K562 (cell line): ENCODE measurements around the gene BCL2L12. TPM values are rescaled to one million over a fixed set of nuclear protein-coding genes. Genes with fewer than 3 reads are reported as not detected.

ENCODE experiments used
- ASH1L ChIP-seq: fragments of 450-650 bp; IDR thresholded peaks from 2 replicates; pipeline ENCODE4 v1.6.1; 2018; ENCODE audit warnings: borderline replicate concordance, mild to moderate bottlenecking, low read depth; ENCODE audit not compliant: partially characterized antibody
- ELF1 ChIP-seq: fragments of 200-800 bp; sonication (Bioruptor generic); IDR thresholded peaks from 2 replicates; pipeline ENCODE4 v1.6.1; 2016; ENCODE audit warnings: missing genetic modification characterization, missing compliant biosample characterization
- FUS ChIP-seq: fragments of 200-400 bp; formaldehyde crosslinking; optimal IDR thresholded peaks from 2 replicates; pipeline ENCODE3; 2017; ENCODE audit warnings: low read depth, low read length
- MEF2A ChIP-seq: IDR thresholded peaks from 2 replicates; pipeline ENCODE4 v1.6.1; 2011; ENCODE audit warnings: low read depth, mild to moderate bottlenecking, low read length, moderate library complexity; ENCODE audit not compliant: control insufficient read depth
- POLR2AphosphoS5 ChIP-seq: IDR thresholded peaks from 2 replicates; pipeline ENCODE4 v1.6.1; 2011; ENCODE audit warnings: mild to moderate bottlenecking, low read depth, low read length, moderate library complexity; ENCODE audit not compliant: control insufficient read depth, insufficient read depth
- SMAD3 ChIP-seq: fragments of 450-650 bp; formaldehyde crosslinking; conservative IDR thresholded peaks from 2 replicates; pipeline ENCODE4 v1.4.0; 2020; ENCODE audit warnings: mild to moderate bottlenecking
- SREBF2 ChIP-seq: sonication (generic); formaldehyde crosslinking; IDR thresholded peaks from 2 replicates; pipeline ENCODE4 v1.4.0; 2020; ENCODE audit warnings: mild to moderate bottlenecking, missing genetic modification reagents
- SRSF9 ChIP-seq: fragments of 200-400 bp; formaldehyde crosslinking; IDR thresholded peaks from 2 replicates; pipeline ENCODE4 v1.6.1; 2017; ENCODE audit warnings: low read depth, low read length, borderline replicate concordance
- ZFX ChIP-seq: sonication (generic); formaldehyde crosslinking; IDR thresholded peaks from 2 replicates; pipeline ENCODE4 v1.8.0; 2022; ENCODE audit warnings: mild to moderate bottlenecking, missing genetic modification reagents, moderate library complexity
- ZNF311 ChIP-seq: fragments of 250-450 bp; sonication (Bioruptor Pico); IDR thresholded peaks from 2 replicates; pipeline ENCODE4 v1.4.0; 2020; ENCODE audit warnings: mild to moderate bottlenecking, moderate library complexity
- ZNF431 ChIP-seq: sonication (generic); formaldehyde crosslinking; IDR thresholded peaks from 2 replicates; pipeline ENCODE4 v1.8.0; 2022; ENCODE audit warnings: mild to moderate bottlenecking, missing genetic modification reagents
- ZNF639 ChIP-seq, 2 experiments: fragments of 200-800 bp in 1 of 2; sonication (Bioruptor generic) in 1 of 2; sonication (generic) in 1 of 2; formaldehyde crosslinking in 1 of 2; IDR thresholded peaks in 1 of 2; conservative IDR thresholded peaks in 1 of 2; 2 replicates each; pipeline versions ENCODE4 v1.5.0 to v1.6.1; 2016 to 2020; ENCODE audit warnings: missing compliant biosample characterization in 1 of 2, missing genetic modification characterization in 1 of 2, missing genetic modification reagents in 1 of 2
- polyA plus RNA-seq, 8 experiments: library from polyadenylated mRNA; depleted of rRNA in 4 of 8; stranded (reverse) in 5 of 8; unstranded in 3 of 8; fragments of >200 nt; fragmentation: Nextera tagmentation in 2 of 8; fragmentation: Illumina TruSeq in 1 of 8; extraction: Ambion mirVana in 2 of 8; extraction: Trizol in 1 of 8; gene quantifications; 2 replicates each; pipeline versions ENCODE4 v1.2.1 to v1.2.3, GENCODE V29; 2011 to 2014; ENCODE audit warnings: inconsistent platforms in 1 of 8, missing spikeins in 1 of 8
- total RNA-seq, 7 experiments: library from RNA; depleted of rRNA in 6 of 7; stranded (reverse); fragments of >200 nt in 6 of 7; fragmentation: Illumina TruSeq in 2 of 7; extraction: Trizol in 2 of 7; gene quantifications; 2 replicates each; pipeline versions ENCODE4 v1.2.1 to v1.2.3, GENCODE V29; 2011 to 2021; ENCODE audit warnings: low replicate concordance in 1 of 7
- TF ChIP-seq, protein P1 (sequence below): IDR thresholded peaks from 2 replicates; pipeline ENCODE4 v1.6.1; 2011; ENCODE audit warnings: borderline replicate concordance, low read depth, mild to moderate bottlenecking, moderate library complexity, low read length; ENCODE audit not compliant: insufficient read depth, poor library complexity, severe bottlenecking
- TF ChIP-seq, protein P2 (sequence below), 2 experiments: fragments of 450-650 bp; formaldehyde crosslinking in 1 of 2; IDR thresholded peaks; 2 replicates each; pipeline versions ENCODE4 v1.4.0 to v1.6.1; 2014 to 2020; ENCODE audit warnings: mild to moderate bottlenecking in 2 of 2, borderline replicate concordance in 1 of 2, low read depth in 1 of 2

BCL2L12 gene
- total and polyA plus RNA-seq, 9 of the 15 experiments (the other 6 are each of a cell fraction or from before 2014, with no cell fraction given) = 7.4 to 263 (median 81.2) TPM

DNA sequence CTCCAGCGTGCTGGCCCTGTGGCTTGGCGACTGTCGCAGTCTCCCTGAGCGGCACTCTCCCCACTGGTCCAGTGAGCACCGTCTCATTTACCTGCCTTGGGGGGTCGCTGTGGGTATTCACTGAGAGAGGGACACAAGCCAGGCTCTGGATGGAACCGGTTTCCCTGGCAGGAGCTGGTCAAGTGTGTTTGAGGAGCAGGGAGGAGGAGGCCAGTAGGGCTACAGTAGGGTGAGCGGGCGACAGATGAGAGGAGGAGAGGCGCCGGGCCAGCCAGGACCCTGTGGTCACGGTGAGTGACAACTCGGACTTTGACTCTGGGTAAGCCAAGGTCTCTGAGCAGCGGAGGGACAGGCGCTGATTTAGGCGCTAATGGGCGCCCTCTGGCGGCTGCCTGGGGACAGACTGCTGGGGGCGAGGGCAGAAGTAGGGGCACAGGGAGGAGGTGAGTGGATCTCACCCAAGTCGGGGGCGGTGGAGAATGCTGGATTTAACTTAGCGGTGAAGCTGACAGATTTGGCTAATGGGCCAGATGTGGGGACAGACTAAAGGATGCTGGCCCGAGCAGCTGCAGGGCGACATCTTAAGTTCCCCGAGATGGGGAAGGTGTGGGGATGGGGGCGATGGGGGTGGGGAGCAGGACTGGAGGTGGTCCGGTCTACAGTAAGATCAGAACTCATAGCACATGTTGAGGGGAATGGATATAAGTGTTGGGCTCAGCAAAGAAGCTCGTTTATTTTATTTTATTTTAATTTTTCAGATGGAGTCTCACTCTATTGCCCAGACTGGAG lies 6.6 kb downstream of the BCL2L12 start (continued):
- TF ChIP-seq, protein P1, sequence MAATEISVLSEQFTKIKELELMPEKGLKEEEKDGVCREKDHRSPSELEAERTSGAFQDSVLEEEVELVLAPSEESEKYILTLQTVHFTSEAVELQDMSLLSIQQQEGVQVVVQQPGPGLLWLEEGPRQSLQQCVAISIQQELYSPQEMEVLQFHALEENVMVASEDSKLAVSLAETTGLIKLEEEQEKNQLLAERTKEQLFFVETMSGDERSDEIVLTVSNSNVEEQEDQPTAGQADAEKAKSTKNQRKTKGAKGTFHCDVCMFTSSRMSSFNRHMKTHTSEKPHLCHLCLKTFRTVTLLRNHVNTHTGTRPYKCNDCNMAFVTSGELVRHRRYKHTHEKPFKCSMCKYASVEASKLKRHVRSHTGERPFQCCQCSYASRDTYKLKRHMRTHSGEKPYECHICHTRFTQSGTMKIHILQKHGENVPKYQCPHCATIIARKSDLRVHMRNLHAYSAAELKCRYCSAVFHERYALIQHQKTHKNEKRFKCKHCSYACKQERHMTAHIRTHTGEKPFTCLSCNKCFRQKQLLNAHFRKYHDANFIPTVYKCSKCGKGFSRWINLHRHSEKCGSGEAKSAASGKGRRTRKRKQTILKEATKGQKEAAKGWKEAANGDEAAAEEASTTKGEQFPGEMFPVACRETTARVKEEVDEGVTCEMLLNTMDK = peak; percentile 84
- no peak for TF ChIP-seq ZNF311
- TF ChIP-seq ZNF431 = no peak
- no peak for TF ChIP-seq MEF2A
- TF ChIP-seq POLR2AphosphoS5 = no peak
- no peak for TF ChIP-seq ELF1 (tag)
- no peak for TF ChIP-seq ASH1L
- no peak for TF ChIP-seq ZFX (CRISPR knock-in tag)
- TF ChIP-seq FUS = no peak
- TF ChIP-seq SRSF9 = no peak
- no peak for TF ChIP-seq ZNF639 (CRISPR knock-in tag; conservative IDR thresholded peaks at IDR 0.05 in 1 of 2, IDR thresholded peaks at IDR 0.05 in 1 of 2)
- TF ChIP-seq SREBF2 (CRISPR knock-in tag) = no peak
- TF ChIP-seq, protein P2, sequence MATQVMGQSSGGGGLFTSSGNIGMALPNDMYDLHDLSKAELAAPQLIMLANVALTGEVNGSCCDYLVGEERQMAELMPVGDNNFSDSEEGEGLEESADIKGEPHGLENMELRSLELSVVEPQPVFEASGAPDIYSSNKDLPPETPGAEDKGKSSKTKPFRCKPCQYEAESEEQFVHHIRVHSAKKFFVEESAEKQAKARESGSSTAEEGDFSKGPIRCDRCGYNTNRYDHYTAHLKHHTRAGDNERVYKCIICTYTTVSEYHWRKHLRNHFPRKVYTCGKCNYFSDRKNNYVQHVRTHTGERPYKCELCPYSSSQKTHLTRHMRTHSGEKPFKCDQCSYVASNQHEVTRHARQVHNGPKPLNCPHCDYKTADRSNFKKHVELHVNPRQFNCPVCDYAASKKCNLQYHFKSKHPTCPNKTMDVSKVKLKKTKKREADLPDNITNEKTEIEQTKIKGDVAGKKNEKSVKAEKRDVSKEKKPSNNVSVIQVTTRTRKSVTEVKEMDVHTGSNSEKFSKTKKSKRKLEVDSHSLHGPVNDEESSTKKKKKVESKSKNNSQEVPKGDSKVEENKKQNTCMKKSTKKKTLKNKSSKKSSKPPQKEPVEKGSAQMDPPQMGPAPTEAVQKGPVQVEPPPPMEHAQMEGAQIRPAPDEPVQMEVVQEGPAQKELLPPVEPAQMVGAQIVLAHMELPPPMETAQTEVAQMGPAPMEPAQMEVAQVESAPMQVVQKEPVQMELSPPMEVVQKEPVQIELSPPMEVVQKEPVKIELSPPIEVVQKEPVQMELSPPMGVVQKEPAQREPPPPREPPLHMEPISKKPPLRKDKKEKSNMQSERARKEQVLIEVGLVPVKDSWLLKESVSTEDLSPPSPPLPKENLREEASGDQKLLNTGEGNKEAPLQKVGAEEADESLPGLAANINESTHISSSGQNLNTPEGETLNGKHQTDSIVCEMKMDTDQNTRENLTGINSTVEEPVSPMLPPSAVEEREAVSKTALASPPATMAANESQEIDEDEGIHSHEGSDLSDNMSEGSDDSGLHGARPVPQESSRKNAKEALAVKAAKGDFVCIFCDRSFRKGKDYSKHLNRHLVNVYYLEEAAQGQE (IDR thresholded peaks at IDR 0.05; ENCODE audit: borderline replicate concordance) = peak; percentile 93
- TF ChIP-seq, protein P2 (CRISPR knock-in tag; IDR thresholded peaks at IDR 0.05; ENCODE audit: low read depth) = no peak
- TF ChIP-seq SMAD3 (CRISPR knock-in tag) = no peak
